ENCODE measurements around the gene KDM5A. TPM values are rescaled to one million over a fixed set of nuclear protein-coding genes. Genes with fewer than 3 reads are reported as not detected.
A peak's percentile ranks its signal among the peaks of the same experiment; 100 is the strongest.
"Not testable (repeated sequence)": the region's sequence is repeated elsewhere in the genome, so short reads cannot be mapped to it uniquely, and the experiment has no call there.

The KDM5A gene
- polyA plus RNA-seq, 6 donors from 2014 or later: 39.4 to 95.8 (median 52.5) TPM

- Mint-ChIP-seq H3K36me3 (peaks cover 5 to 18% of the 10 kb centered on the region in 2 donors), H3K9me3 (peaks cover 10 to 31% (median 18%) of the 10 kb centered on the region in 7 donors), H3K4me3 (no peak overlapping the region), H3K27me3 (peaks cover 32 to 44% (median 38%) of the 10 kb centered on the region in 3 donors), H3K27ac (no peak overlapping the region), H3K4me1 (no peaks in the 10 kb centered on the region)
- no peak for DNase-seq
- no peak for ATAC-seq (ENCODE audit: low read depth in 2 of 2)
Observed at GRCh38 chr12:240566-240965, 148.6 kb downstream of the KDM5A start.

DNA sequence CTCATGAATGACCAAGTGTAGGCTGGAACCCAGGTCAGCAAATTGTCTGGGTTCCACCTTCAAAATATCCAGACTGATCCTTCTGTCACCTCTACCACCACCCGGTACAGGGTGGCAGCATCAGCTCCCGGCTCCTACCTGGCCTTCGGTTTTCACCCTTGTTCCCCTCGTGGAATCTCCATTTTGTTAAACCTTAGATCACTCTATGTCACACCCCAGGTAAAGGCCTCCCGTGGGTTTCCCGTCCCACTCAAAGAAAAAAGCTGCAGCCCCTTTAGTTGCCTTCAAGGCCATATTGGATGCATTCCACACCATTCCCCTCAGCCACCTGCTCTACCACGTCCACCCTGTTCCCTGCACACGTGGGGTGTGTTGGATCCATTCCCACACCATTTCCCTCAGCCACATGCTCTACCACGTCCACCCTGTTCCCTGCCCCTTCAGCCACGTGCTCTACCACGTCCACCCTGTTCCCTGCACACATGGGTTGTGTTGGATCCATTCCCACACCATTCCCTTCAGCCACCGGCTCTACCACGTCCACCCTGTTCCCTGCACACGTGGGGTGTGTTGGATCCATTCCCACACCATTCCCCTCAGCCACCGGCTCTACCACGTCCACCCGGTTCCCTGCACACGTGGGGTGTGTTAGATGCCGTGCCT lies 150.3 kb downstream of the KDM5A start:
- H3K27me3 Mint-ChIP-seq: peaks cover 27 to 43% (median 31%) of the 10 kb centered on the region in 3 donors
- H3K9me3 Mint-ChIP-seq: peaks cover 6 to 26% (median 23%) of the 10 kb centered on the region in 7 donors
- no peaks in the 10 kb centered on the region for H3K4me1 Mint-ChIP-seq
- H3K4me3 Mint-ChIP-seq: no peak overlapping the region
- H3K27ac Mint-ChIP-seq: no peak overlapping the region
- ATAC-seq (ENCODE audit: low read depth in 2 of 2) (no peak), DNase-seq (no peak)
- H3K36me3 Mint-ChIP-seq: peaks cover 5 to 23% of the 10 kb centered on the region in 2 donors

GRCh38 chr12:238116-238515 lies 151.0 kb downstream of the KDM5A start:
- Mint-ChIP-seq H3K4me1 (no peaks in the 10 kb centered on the region), H3K9me3 (peaks cover 6 to 26% (median 23%) of the 10 kb centered on the region in 7 donors), H3K4me3 (no peak overlapping the region), H3K27ac (no peak overlapping the region), H3K36me3 (peaks cover 5 to 23% of the 10 kb centered on the region in 2 donors), H3K27me3 (peaks cover 23 to 37% (median 24%) of the 10 kb centered on the region in 3 donors)
- DNase-seq: no peak
- no peak for ATAC-seq (ENCODE audit: low read depth in 2 of 2)

DNA sequence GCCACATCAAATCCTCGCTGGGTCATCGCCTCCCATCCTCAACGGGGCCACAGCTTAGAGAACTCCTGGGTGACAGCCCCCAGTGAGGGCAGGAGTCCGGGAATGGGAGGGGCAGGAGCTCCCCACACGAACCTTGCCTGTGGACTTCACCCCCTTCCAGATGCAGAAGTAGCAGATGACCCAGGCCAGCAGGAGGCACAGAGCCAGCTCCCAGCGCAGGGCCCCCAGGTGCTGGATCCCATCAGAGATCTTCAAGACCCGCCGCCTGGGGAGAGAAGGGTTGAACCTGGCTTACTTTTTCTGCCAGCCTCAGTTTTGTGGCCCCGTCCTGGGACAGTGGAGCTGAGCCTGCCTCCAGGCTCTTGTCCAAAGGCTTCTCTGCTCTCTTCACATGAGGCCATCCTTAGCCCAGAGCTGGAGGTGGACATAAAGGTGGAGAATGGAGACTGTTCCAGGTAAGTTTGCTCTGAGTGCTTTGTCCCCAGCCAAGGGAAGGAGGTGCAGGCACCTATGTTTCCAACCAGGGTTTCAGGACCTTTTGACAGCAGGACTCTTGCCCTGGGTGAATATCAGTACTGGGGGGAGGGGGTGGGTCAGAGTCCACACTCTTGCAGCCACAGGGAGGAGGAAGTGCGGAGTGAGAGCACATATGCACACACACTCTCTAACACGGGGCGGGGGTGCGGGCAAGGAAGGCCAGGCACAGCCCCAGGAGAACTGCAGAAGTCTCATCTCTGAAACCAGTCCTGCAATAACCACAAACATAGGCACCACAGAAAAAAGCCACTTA lies 151.9 kb downstream of the KDM5A start:
- Mint-ChIP-seq H3K27ac (no peak overlapping the region), H3K4me1 (no peaks in the 10 kb centered on the region), H3K36me3 (peaks cover 5 to 23% of the 10 kb centered on the region in 2 donors), H3K9me3 (peaks cover 6 to 26% (median 22%) of the 10 kb centered on the region in 7 donors), H3K27me3 (peaks cover 19 to 35% (median 19%) of the 10 kb centered on the region in 3 donors), H3K4me3 (no peak overlapping the region)
- no peak for DNase-seq
- no peak for ATAC-seq (ENCODE audit: low read depth in 2 of 2)

DNA sequence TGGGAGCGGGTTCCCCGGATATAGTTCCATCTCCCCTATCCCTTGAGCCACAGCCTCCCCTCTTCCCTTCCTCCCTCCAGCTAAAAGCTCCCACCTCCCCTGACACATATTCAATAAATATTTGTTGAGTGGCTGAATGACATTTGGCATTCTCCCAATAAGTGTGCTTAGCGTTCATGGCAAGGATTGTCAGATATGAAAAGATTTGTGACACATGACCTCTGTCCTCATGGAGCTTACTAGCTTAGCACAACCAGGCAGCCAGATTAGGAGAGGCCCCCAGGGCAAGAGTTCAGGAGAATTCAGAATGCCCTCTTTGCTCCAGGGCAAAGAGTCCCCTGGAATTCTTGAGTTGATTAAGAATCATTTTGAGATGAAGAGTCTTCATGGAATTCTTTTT lies 152.7 kb downstream of the KDM5A start:
- ATAC-seq (ENCODE audit: low read depth in 2 of 2) (no peak), DNase-seq (no peak)
- H3K27me3 Mint-ChIP-seq: peaks cover 11 to 33% (median 14%) of the 10 kb centered on the region in 3 donors
- peaks cover 5 to 23% of the 10 kb centered on the region in 2 donors for H3K36me3 Mint-ChIP-seq
- H3K4me1 Mint-ChIP-seq: no peaks in the 10 kb centered on the region
- H3K27ac Mint-ChIP-seq: no peak overlapping the region
- H3K4me3 Mint-ChIP-seq: no peak overlapping the region
- peaks cover 6 to 26% (median 22%) of the 10 kb centered on the region in 7 donors for H3K9me3 Mint-ChIP-seq

GRCh38 chr12:235967-236366 lies 153.2 kb downstream of the KDM5A start:
- not testable (repeated sequence) for H3K4me3 Mint-ChIP-seq; ATAC-seq (ENCODE audit: low read depth in 2 of 2); H3K27ac Mint-ChIP-seq; DNase-seq; H3K4me1 Mint-ChIP-seq
- peaks cover 5 to 23% of the 10 kb centered on the region in 2 donors for H3K36me3 Mint-ChIP-seq
- peaks cover 6 to 26% (median 22%) of the 10 kb centered on the region in 7 donors for H3K9me3 Mint-ChIP-seq
- peaks cover 10 to 33% (median 14%) of the 10 kb centered on the region in 3 donors for H3K27me3 Mint-ChIP-seq

DNA sequence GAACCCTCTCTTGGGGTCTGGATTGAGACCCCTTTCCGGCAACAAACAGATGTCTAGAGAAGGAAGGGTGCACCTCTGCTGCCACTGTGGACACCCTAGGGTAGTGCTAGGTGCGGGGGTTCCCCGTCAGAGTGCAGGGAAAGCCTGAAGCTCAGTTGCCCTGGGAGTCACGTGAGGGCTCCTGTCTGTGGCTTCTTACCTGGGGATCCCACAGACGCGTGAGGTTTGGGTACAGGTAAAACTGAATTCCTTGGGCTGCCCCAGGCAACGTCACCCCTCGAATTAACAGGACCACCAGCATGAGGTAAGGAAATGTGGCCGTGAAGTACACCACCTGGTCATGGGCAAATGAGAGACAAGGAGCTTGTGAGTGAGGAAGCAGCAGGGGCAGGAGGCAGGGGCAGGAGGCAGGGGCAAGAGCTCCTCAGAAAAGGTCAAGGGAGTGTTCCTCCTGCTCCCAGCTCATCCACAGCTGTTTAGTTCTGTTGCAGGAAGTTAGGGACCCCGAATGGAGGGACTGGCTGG lies 154.2 kb downstream of the KDM5A start:
- Mint-ChIP-seq H3K9me3 (peaks cover 6 to 26% (median 22%) of the 10 kb centered on the region in 7 donors), H3K27me3 (peaks cover 8 to 26% (median 10%) of the 10 kb centered on the region in 3 donors), H3K4me3 (no peak overlapping the region), H3K36me3 (peaks cover 5 to 23% of the 10 kb centered on the region in 2 donors), H3K27ac (no peak overlapping the region), H3K4me1 (no peaks in the 10 kb centered on the region)
- no peak for DNase-seq
- no peak for ATAC-seq (ENCODE audit: low read depth in 2 of 2)

GRCh38 chr12:234019-234418 lies 155.1 kb downstream of the KDM5A start:
- Mint-ChIP-seq H3K9me3 (peaks cover 5 to 24% (median 20%) of the 10 kb centered on the region in 7 donors), H3K36me3 (peaks cover 5 to 17% of the 10 kb centered on the region in 2 donors), H3K27me3 (peaks cover 7 to 28% (median 10%) of the 10 kb centered on the region in 3 donors), H3K4me3 (no peak overlapping the region), H3K4me1 (no peaks in the 10 kb centered on the region), H3K27ac (no peak overlapping the region)
- no peak for DNase-seq
- ATAC-seq (ENCODE audit: low read depth in 2 of 2): no peak

GRCh38 chr12:233615-233968 lies 155.5 kb downstream of the KDM5A start:
- peaks cover 5 to 28% (median 11%) of the 10 kb centered on the region in 3 donors for H3K27me3 Mint-ChIP-seq
- H3K4me1 Mint-ChIP-seq: no peaks in the 10 kb centered on the region
- H3K36me3 Mint-ChIP-seq: peaks cover 5 to 16% of the 10 kb centered on the region in 2 donors
- H3K9me3 Mint-ChIP-seq: peaks cover 5 to 24% (median 20%) of the 10 kb centered on the region in 7 donors
- no peak for DNase-seq
- H3K4me3 Mint-ChIP-seq: no peak overlapping the region
- peak overlapping the region in 1 of 6 donors; percentile 47 for H3K27ac Mint-ChIP-seq
- no peak for ATAC-seq (ENCODE audit: low read depth in 2 of 2)

DNA sequence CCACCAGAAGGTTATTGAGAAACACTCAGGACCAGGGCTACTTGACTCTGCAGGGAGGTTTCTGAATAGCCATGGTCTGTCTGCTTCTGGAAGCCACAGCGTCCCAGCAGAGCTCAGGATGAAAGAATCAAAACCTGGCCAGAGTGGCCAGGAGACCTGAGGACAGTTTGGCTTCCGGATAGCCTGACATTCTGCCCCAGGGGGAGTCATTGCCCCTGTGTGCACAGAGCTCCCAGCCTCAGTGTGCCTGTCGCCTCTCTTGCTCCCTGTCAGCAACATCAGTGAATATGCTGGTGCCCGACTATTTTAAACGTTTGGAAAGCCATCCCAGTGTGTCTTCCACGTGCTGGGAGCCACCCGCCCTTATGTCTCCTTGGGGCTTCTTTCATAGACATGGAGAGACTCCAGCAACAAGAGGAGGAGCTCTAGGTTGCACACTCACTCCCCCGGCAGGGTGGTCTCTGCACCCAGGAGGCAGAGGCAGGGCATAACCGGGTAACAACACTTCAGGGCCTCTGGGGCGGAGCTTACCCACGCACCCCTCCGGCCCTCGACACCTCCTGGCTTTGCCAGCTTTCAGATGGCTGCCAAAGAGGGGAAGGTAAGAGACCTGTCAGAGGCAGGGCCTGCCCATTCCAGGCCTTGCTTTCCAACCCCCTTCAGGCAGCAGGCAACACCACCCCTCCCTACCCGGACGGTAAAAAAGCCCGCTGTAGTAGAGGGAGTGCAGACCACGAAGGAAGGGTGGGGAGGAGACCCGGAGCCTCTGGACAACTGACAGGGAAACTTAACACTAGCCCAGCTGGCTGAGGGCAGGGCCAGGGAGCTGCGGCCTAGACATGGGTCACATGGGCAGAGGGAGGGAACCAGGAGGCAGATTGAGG lies 156.1 kb downstream of the KDM5A start:
- peak overlapping the region in 1 of 8 donors; percentile 52 for H3K4me3 Mint-ChIP-seq
- H3K4me1 Mint-ChIP-seq: no peaks in the 10 kb centered on the region
- DNase-seq: no peak
- H3K27me3 Mint-ChIP-seq: peaks cover 5 to 27% (median 5%) of the 10 kb centered on the region in 3 donors
- H3K9me3 Mint-ChIP-seq: peaks cover 5 to 23% (median 17%) of the 10 kb centered on the region in 7 donors
- peak overlapping the region in 2 of 6 donors; percentile 47 to 53 for H3K27ac Mint-ChIP-seq
- peaks cover 5 to 16% of the 10 kb centered on the region in 2 donors for H3K36me3 Mint-ChIP-seq
- ATAC-seq (ENCODE audit: low read depth in 2 of 2): no peak

DNA sequence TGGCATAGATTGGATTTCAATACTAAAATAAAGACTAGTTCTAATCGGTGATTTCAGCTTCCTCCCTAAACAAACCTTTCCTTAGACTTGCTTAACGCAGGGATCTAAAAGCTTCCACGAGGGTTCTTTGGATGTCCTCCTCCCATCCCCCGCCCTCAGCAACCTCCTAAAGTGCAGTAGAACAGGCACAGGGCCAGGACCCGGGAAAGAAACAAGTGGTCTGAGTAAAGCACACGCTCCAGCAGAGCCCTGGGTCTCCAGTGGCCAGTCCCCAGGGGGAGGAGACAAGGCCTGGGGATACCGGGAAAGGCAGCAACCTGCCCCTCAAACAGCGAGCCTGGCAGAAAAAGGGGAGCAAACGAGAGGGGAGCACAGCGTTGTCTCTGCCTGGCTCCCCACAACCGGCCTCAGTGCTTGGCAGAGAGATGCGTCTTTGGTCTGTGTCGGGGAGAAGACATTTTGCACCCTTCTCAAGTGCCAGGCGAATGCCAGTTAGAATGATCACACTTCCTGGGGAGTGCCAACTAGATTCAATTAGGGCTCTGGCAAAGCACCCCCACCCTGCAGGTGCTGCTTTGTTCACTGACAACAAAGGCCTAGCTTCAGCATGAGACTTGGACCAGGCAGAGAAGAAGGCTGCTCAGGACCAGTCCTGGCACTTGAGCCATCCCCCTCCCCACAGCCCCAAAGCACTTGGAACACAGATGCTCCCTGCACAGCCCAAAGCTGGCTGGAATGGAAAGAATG lies 158.0 kb downstream of the KDM5A start:
- no peak for ATAC-seq (ENCODE audit: low read depth in 2 of 2)
- no peak overlapping the region for H3K27ac Mint-ChIP-seq
- peaks cover 3 to 15% (median 8%) of the 10 kb centered on the region in 7 donors for H3K9me3 Mint-ChIP-seq
- H3K27me3 Mint-ChIP-seq: peaks cover 3 to 36% (median 5%) of the 10 kb centered on the region in 3 donors
- H3K4me3 Mint-ChIP-seq: no peak overlapping the region
- no peak for DNase-seq
- peaks cover 0 to 9% of the 10 kb centered on the region in 2 donors for H3K36me3 Mint-ChIP-seq
- no peaks in the 10 kb centered on the region for H3K4me1 Mint-ChIP-seq

Data from naive B cell (primary cell).